Measurements from ENCODE around the gene MKNK2.

MKNK2 gene

DNA sequence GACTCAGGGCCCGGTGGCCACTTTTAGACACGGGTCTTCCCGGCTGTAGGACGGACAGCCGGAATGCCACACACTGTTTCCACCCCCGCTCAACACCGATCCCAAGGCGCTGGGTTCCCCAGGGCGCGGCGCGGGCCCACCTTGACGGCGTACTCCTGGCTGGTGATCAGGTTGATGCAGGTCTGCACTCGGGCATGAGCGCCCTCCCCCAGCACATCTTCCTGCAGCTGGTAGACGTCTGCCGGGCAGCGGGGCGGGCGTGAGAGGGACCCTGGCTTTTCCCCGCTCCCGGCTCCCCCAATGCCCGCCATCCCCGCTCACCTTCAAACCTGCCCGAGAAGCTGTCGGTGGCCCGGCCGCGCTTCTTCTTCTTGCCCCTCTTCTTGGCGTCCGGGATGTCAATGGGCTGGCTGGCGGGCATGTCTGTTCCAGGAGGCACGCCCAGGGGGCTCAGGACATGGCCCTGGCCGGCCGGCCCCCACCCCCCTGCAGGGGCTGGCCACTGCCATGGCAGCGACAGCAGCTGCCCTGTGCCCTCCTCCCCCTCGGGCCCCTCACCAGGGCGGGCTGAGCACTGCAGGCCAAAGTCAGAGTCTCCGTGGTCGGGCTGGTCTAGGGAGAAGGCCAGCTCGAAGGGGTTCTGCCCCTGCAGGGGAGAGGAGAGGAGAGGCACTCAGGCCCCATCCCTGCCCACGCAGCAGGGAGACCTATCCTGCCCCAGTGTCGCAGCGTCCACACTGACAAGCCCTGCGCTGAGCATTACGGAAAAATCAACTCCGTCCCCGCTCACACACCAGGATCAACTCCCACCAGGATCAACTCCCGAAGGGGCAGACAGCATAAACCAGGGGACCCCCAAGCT is 4.8 kb downstream of the MKNK2 start:
- no peak for DNase-seq (ENCODE audit: low read depth, low spot score)
- H3K27ac ChIP-seq: peak overlapping the region; percentile 76

- no peak for DNase-seq (ENCODE audit: low read depth, low spot score)
- H3K27ac ChIP-seq: peak overlapping the region; percentile 76
Measured at GRCh38 chr19:2045501-2046045, 5.5 kb downstream of the MKNK2 start.

GRCh38 chr19:2044709-2045500 is 6.1 kb downstream of the MKNK2 start:
- peak overlapping the region; percentile 76 for H3K27ac ChIP-seq
- DNase-seq (ENCODE audit: low read depth, low spot score): no peak

DNA sequence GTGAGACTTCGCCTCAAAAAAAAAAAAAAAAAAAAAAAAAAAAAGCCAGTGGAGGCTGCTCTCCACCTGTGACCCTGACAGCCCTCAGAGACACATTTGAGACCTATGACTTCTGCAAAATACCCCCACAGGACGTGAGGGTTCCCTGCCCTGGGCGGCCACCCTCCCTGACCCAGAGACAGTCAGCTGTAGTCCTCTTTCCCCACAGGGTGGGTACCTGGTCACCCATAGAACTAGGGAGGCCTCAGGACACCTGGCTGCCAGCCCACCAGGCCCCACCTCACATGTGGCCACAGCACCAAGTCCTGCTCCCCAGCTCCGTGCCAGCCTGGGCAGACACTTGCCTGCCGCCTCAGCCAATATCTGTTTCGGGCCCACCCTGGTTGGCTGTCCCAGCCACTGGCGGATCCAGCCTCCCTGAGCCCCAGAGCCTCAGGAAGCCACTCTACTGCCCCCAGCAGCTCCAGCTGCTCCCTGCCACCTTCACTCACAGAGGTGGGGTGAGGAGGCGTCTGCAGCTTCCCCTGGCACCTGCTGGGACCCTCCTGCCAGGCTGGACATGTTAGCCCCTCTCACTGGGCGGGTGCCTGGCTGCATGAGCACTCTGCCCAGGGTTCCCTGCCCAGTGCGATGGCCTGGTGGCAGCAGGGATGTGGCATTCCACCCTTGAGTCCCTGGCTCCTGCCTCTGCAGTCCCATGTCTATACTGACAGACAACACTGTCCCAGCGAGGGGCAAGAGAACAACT is 6.9 kb downstream of the MKNK2 start:
- DNase-seq (ENCODE audit: low read depth, low spot score): no peak
- H3K27ac ChIP-seq: peak overlapping the region; percentile 76

DNA sequence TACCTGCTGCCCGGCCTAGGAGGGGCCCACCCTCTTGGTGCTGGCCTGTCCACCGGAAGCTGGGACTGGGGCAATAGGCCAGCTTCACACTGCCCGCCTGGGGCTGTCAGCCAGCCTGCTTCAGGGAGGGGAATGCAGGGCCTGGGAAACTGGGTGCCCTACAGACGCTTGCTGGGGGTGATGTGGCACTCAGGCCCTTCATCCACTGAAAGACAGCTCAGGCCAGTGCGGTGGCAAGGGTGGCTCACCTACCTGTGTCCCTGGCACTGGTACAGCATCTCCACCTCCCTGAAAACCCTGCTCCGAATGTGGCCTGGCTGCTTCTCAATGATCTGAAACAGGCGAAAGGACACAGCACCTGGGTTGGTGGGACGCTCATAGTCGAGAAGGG is 7.8 kb downstream of the MKNK2 start:
- DNase-seq (ENCODE audit: low read depth, low spot score): no peak
- H3K27ac ChIP-seq: peak overlapping the region; percentile 76

GRCh38 chr19:2042485-2043250 is 8.4 kb downstream of the MKNK2 start:
- DNase-seq (ENCODE audit: low read depth, low spot score): no peak
- H3K27ac ChIP-seq: peak overlapping the region; percentile 76

DNA sequence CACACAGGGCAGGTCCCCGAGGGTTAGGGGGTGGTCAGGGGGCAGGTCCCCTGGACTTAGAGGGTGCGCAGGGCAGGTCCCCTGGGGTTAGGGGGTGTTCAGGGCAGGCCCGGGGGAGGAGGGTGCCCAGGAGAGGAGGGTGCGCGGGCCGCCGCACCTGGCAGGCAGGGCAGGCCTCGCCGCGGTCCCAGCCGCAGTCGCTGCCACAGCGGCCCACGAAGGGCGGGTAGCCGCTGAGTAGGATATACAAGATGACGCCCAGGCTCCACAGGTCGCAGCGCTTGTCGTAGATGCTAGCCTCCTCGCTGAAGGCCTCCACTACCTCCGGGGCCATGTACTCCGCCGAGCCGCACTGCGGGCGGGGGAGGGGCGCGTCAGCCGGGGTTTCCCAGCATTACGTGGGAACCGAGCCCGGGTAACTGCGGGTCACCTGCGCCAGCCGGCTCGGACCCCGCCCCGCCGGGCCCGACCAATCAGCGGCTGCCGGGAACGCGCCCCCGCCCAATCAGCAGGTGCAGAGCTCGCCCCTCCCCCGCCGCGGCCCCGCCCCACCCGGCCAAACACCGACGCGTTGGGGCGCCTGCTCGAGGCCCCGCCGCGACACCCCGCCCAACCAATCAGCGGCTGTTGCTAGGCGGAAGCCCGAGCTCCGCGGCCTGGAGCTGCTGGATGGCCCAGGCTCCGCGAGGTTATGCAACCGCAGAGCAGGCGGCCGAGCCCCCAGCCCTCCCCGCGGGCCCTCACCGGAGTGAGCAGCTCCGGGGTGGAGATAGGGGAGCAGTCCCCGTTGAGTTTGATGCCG is 9.2 kb downstream of the MKNK2 start:
- DNase-seq (ENCODE audit: low read depth, low spot score): peak; percentile 81
- H3K27ac ChIP-seq: peak overlapping the region; percentile 76

- no peak for DNase-seq (ENCODE audit: low read depth, low spot score)
- H3K27ac ChIP-seq: peak overlapping the region; percentile 76
Measured at GRCh38 chr19:2041433-2041682, 9.7 kb downstream of the MKNK2 start.

GRCh38 chr19:2040647-2041432 is 10.2 kb downstream of the MKNK2 start:
- no peak for DNase-seq (ENCODE audit: low read depth, low spot score)
- peak overlapping the region; percentile 76 for H3K27ac ChIP-seq

DNA sequence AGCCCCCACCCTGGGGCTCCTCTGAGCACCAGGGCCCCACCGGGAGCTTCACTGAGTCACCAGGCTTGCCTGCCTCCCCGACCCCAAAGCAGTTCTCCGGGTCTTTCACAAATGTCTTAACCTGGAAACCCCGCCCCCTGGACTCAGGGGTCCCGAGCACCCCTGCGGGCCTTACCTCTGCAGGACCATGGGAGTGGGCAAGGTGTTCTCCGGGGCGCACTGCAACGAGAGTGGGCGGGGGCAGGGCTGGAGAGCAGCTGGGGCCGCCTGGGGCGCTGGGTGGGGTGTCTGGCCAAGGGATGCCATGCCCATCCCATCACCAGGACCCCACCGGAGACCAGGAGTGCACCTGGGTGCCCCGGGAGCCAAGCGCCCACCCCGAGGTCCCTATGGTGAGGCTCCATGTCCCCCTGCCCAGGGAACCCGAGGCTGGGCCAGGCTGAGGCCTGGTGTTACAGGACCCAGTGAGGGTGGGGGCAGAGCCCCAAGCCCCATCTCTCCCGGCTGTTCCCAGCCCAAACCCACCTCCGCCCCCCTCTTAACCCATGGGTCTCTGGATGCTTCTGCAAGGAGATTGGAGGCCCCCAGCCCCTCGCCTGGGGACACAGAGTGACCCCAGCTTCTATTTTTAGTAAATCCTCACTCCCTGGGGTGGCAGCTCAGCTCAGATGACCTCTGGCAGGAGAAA is 10.9 kb downstream of the MKNK2 start:
- no peak overlapping the region for H3K27ac ChIP-seq
- no peak for DNase-seq (ENCODE audit: low read depth, low spot score)

- no peak overlapping the region for H3K27ac ChIP-seq
- DNase-seq (ENCODE audit: low read depth, low spot score): no peak
Measured at GRCh38 chr19:2039089-2039958, 11.7 kb downstream of the MKNK2 start.

DNA sequence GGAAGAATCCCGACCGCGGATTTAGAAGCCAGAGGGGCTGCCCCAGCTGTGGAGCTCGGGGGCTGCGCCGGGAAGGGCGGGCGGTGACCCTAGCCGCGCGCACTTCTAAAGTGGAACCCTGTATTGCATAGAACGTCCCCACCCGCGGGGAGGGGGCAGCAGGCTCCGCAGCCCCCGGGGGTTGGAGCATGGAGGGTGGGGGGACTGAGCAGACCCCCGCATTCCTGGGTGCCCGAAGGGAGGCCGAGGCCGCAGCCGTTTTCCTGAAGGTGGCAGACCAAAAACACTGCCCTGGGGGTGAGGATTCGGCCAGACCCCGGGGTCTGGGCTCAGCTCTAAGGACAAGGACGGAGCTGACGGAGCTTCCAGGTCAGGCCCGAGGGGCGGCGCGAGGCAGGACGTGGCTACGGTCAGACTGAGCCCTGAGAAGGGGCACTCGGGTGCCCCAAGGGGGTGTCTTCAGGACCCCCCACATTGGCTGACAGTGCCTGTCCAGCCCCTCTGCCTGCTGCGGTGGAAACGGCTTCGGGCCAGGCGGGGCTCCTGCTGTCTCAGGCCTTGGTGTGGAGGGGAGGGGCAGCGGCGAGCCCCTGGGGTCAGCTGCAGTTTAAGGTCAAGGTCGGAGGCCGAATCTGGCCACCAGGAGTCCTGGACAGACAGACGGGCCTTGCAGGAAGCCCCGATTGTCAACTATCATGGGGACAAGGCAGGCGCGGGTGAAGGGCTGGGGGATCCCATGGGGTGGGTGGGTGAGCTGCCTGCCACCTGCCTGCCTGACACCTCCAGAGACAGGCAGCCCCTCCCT is 12.6 kb downstream of the MKNK2 start:
- no peak for DNase-seq (ENCODE audit: low read depth, low spot score)
- H3K27ac ChIP-seq: no peak overlapping the region

GRCh38 chr19:2037651-2038255 is 13.3 kb downstream of the MKNK2 start:
- no peak overlapping the region for H3K27ac ChIP-seq
- no peak for DNase-seq (ENCODE audit: low read depth, low spot score)

DNA sequence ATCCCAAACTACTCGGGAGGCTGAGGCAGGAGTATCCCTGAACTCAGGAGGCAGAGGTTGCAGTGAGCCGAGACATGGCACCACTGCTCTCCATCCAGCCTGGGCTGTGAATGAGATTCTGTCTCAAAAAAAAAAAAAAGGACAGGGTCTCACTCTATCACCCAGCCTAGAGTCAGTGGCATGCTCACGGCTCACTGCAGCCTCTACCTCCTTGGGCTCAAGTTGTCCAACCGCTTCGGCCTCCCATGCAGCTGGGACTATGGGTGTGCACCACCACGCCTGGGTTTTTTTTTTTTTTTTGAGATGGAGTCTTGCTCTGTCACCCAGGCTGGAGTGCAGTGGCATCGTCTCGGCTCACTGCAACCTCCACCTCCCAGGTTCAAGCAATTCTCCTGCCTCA is 14.6 kb downstream of the MKNK2 start:
- DNase-seq (ENCODE audit: low read depth, low spot score): no peak

GRCh38 chr19:2035590-2035991 is 15.5 kb downstream of the MKNK2 start:
- peak overlapping the region; percentile 8 for H3K27ac ChIP-seq
- no peak for DNase-seq (ENCODE audit: low read depth, low spot score)

More for the DNA sequence above, 14.6 kb downstream of the MKNK2 start:
- no peak overlapping the region for H3K27ac ChIP-seq
